Upper lobe of right lung (tissue), 1 donor: ENCODE data around the gene CNNM1. TPM values are rescaled to one million over a fixed set of nuclear protein-coding genes. Genes with fewer than 3 reads are reported as not detected.

Experiments
- ATAC-seq: fragments of 200-7000 bp; cut with Tn5 transposase; one replicate; pipeline ENCODE4 v1.9.1; 2020; ENCODE audit warnings: mild to moderate bottlenecking, moderate library complexity
- DNase-seq: peaks from one replicate; pipeline ENCODE4 v3.0.0-alpha.2; 2020
- H3K27ac ChIP-seq: fragments of 200-600 bp; one replicate; pipeline ENCODE4 v1.8.0; 2022
- H3K27me3 ChIP-seq: fragments of 200-600 bp; one replicate; pipeline ENCODE4 v1.8.0; 2022; ENCODE audit warnings: mild to moderate bottlenecking
- H3K36me3 ChIP-seq: fragments of 200-600 bp; one replicate; pipeline ENCODE4 v1.8.0; 2022
- H3K4me1 ChIP-seq: fragments of 200-600 bp; one replicate; pipeline ENCODE4 v1.8.0; 2022
- H3K4me3 ChIP-seq: fragments of 200-600 bp; one replicate; pipeline ENCODE4 v1.8.0; 2022; ENCODE audit warnings: mild to moderate bottlenecking
- H3K9me3 ChIP-seq: fragments of 200-600 bp; one replicate; pipeline ENCODE4 v1.8.0; 2022
- CTCF ChIP-seq: fragments of 200-600 bp; IDR thresholded peaks from one replicate; pipeline ENCODE4 v1.8.0; 2022; ENCODE audit warnings: antibody characterized with exemption
- intact Hi-C: fragments of 100-400 bp; cut with DNase I; formaldehyde crosslinking; loops from one replicate; pipeline ENCODE4 v1.11.0; 2022
- total RNA-seq: library from RNA; stranded (reverse); fragmentation: NEBNext Ultra II Directional; extraction: Animal tissue kit (Norgen Biotek cat#: 25700); gene quantifications from one replicate; pipeline ENCODE4 v1.2.1, GENCODE V29; 2021
- donor health status: DM: no; HTN: yes; CAD: no; lungs with severe emphysema.

CNNM1 gene
- total RNA-seq, 1 donor from 2014 or later, result 0.69 TPM

GRCh38 chr10:99374526-99374925 is 45.4 kb downstream of the CNNM1 start:
- TF ChIP-seq CTCF, result no peak
- no peak overlapping the region for H3K27ac ChIP-seq
- ATAC-seq, result no peak
- H3K4me1 ChIP-seq, result no peaks in the 10 kb centered on the region
- no peaks in the 10 kb centered on the region for H3K36me3 ChIP-seq
- H3K4me3 ChIP-seq, result no peak overlapping the region
- H3K9me3 ChIP-seq, result no peaks in the 10 kb centered on the region
- no peak for DNase-seq
- intact Hi-C loops, result no loop called here
- peaks cover 8% of the 10 kb centered on the region for H3K27me3 ChIP-seq

- no peak overlapping the region for H3K4me3 ChIP-seq
- H3K27me3 ChIP-seq, result peaks cover 3% of the 10 kb centered on the region
- no peak overlapping the region for H3K27ac ChIP-seq
- H3K4me1 ChIP-seq, result no peaks in the 10 kb centered on the region
- DNase-seq (no peak), ATAC-seq (no peak)
- no peaks in the 10 kb centered on the region for H3K36me3 ChIP-seq
- no peaks in the 10 kb centered on the region for H3K9me3 ChIP-seq
- intact Hi-C loops, result no loop called here
- TF ChIP-seq CTCF, result no peak
Observed at GRCh38 chr10:99374972-99375371, 45.8 kb downstream of the CNNM1 start.

- ATAC-seq (no peak), DNase-seq (no peak)
- TF ChIP-seq CTCF, result no peak
- intact Hi-C loops, result no loop called here
- Histone ChIP-seq H3K4me3 (no peak overlapping the region), H3K4me1 (no peaks in the 10 kb centered on the region), H3K27me3 (no peaks in the 10 kb centered on the region), H3K9me3 (no peaks in the 10 kb centered on the region), H3K36me3 (no peaks in the 10 kb centered on the region), H3K27ac (no peak overlapping the region)
Observed at GRCh38 chr10:99375426-99375825, 46.3 kb downstream of the CNNM1 start.

GRCh38 chr10:99382176-99382575 is 53.0 kb downstream of the CNNM1 start:
- H3K4me1 ChIP-seq, result no peaks in the 10 kb centered on the region
- no peaks in the 10 kb centered on the region for H3K27me3 ChIP-seq
- ATAC-seq (no peak), DNase-seq (no peak)
- no peak overlapping the region for H3K27ac ChIP-seq
- no peaks in the 10 kb centered on the region for H3K9me3 ChIP-seq
- H3K4me3 ChIP-seq, result no peak overlapping the region
- H3K36me3 ChIP-seq, result no peaks in the 10 kb centered on the region
- no peak for TF ChIP-seq CTCF
- intact Hi-C loops, result no loop called here

- no peak for TF ChIP-seq CTCF
- ATAC-seq, result no peak
- intact Hi-C loops, result no loop called here
Observed at GRCh38 chr10:99387071-99387470, 57.9 kb downstream of the CNNM1 start.

GRCh38 chr10:99387541-99387940 is 58.4 kb downstream of the CNNM1 start:
- ATAC-seq (peak; percentile 6), DNase-seq (no peak)
- Histone ChIP-seq H3K27ac (no peak overlapping the region), H3K36me3 (no peaks in the 10 kb centered on the region), H3K9me3 (no peaks in the 10 kb centered on the region), H3K27me3 (no peaks in the 10 kb centered on the region), H3K4me1 (no peaks in the 10 kb centered on the region), H3K4me3 (no peak overlapping the region)
- intact Hi-C loops, result no loop called here
- TF ChIP-seq CTCF, result no peak

More at GRCh38 chr10:99387071-99387470, 57.9 kb downstream of the CNNM1 start:
- no peaks in the 10 kb centered on the region for H3K36me3 ChIP-seq
- H3K9me3 ChIP-seq, result no peaks in the 10 kb centered on the region
- DNase-seq, result no peak
- H3K27me3 ChIP-seq, result no peaks in the 10 kb centered on the region
- H3K4me1 ChIP-seq, result no peaks in the 10 kb centered on the region
- H3K4me3 ChIP-seq, result no peak overlapping the region
- no peak overlapping the region for H3K27ac ChIP-seq
